GM21515 (cell line): ENCODE measurements around the gene BACH2.
"Not testable (repeated sequence)": the region's sequence is repeated elsewhere in the genome, so short reads cannot be mapped to it uniquely, and the experiment has no call there.

ENCODE experiments used
- ATAC-seq: cut with Tn5 transposase; IDR thresholded peaks from one replicate; pipeline ENCODE4 v1.9.1; 2021; ENCODE audit not compliant: unreplicated experiment

BACH2 gene

DNA sequence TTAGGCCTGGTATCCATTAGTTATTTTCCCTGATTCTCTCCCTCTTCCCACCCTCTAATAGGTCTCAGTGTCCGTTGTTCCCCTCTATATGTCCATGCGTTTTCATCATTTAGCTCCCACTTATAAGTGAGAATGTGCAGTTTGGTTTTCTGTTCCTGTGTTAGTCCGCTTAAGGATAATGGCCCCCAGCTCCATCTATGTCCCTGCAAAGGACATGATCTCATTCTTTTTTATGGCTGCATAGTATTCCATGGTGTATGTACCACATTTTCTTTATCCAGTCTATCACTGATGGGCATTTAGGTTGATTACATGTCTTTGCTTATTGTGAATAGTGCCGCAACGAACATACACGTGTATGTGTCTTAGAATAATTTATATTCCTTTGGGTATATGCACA, 14.4 kb downstream of the BACH2 start:
- ATAC-seq, result not testable (repeated sequence)

DNA sequence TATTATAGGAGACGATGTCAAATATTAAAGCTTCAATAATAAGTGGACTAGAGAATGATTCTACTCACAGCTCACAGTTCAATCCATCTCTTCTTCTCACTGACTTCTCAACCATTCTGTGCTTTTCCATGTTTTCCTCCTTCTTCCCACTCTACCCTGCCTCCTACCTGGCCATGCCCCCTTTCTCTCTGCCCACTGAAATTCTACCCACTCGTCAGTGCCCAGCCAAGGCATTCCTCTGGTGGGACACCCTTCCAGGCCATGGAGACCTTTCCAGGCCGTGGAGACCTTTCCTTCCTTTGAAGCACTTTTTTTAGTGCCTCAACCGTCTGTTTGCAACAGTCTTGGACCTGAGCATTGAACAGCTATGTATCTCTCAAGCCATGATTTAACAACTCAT, 18.5 kb downstream of the BACH2 start:
- ATAC-seq, result no peak

DNA sequence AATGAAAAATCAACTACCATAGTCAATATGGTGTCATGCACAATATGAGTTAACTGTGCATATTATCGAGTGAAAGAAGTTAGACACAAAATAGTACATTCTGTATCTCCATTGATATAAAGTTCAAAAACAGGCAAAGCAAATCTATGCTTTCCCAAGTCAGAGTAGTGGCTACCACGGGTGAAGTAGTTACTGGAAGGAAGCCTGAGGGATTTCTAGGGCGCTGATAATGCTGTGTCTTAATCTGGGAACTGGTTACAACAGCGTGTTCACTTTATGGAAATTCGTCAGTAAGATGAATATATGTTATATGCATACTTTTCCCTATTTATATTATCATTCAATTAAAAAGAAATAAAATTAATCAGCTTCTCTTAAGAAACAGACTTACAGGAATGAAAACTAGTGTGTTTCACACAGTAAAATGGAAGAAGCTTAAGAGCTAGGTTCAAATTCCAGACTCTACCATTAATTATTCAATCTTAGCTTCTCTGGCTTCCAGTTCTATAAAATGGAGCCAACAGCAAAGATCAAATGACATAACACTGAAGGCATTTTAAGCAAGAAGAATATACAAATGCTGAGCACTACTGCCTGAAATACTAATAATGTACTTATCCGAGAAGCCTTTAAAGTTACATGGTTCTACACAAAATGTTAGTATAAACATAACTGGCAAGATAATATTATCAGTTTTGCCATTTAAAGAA, 19.2 kb downstream of the BACH2 start:
- no peak for ATAC-seq

DNA sequence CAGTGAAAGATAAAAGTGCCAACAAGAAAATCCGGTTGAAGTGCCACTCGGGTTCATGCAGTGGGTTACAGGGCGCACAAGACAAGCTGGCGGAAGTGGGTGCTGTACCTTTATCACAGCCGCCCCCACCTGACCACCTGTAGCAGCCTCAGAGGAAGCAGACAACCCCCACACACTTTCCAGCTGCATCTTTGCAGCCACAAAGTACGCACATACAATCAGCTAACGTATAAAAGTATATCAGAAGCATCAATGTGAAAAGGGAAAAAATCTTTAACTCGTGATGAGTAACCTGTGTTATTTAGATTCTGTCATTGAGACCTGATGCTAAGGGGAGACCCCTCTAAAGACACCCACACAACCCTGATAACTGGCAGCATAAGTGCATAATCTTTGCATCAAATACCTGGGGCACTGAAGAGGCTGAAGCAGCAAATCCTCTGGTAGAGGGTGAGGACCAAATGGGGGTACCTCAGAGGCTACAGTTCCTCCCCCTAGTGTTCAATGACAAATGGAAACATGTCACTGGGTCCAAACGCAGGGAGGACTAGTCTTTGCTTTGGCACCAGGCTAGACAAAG, 22.1 kb downstream of the BACH2 start:
- no peak for ATAC-seq

DNA sequence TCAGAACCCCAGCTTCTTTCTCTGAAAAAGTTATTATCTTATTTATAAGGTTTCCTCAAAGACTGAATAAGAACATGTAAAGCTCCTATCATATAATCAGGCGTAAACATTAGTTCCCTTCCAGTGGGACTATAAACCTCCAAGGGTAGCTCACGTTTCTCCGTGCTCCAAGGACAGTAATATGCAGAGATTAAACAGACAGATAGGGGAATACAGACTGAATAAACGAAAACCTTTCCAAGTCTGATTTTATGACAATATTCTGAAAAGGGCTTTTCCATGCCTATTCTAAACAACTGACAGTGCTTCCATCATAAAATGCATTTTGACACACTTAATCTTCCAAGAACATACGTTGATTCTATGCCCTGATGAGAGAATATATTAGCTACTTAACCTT, 22.8 kb downstream of the BACH2 start:
- ATAC-seq, result no peak

DNA sequence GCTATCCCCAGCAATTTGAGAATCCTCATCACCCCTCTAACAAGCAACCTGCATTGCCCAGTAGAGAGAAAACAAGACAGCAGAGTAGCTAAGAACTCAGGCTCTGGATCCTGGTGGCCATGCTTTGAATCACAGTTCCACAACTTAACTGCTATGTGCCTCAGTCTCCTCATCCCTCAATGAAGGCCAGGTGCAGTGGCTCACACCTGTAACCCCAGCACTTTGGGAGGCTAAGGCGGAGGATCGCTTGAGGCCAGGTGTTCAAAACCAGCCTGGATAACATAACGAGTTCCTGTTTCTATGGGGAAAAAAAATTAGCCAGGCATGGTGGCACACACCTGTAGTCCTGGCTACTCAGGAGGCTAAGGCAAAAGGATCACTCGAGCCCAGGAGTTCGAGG, 23.7 kb downstream of the BACH2 start:
- ATAC-seq, result no peak

DNA sequence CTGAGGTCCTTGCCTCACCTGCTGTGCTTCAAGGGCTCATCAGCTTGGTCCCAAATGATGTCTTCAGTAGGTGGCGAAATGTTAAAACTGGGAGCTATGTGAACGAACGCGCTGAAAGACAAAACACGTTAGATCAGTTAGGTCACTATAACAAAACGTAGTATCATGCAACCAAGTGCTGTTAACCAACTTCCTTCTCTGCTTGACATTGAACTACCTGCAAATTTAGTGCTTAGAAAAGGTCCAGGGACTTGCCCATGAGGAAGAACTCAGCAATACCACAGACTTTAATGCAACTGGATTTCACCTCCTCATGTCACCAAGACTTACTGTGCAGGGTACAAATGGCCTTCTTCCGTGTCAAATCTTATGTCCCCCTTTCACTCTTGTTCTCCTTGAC, 24.8 kb downstream of the BACH2 start:
- no peak for ATAC-seq

DNA sequence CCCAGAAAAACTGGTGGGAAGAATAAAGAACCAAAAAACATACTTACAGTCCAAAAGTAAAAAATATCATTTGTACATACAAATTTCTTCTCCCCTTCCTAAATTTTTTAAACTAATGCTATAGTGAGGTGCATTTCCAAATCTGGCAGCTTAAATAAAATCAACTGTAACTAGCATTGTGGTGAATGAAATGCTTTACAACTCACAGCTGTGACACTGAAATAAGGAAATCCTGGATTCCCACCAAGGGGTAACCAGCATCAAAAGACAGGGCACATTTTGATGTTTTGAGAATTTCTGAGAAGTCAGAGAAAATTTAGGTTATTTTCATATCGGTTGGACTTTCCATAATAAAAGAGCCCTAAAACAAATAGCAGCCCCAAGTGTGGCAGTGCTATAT, 27.3 kb downstream of the BACH2 start:
- no peak for ATAC-seq

DNA sequence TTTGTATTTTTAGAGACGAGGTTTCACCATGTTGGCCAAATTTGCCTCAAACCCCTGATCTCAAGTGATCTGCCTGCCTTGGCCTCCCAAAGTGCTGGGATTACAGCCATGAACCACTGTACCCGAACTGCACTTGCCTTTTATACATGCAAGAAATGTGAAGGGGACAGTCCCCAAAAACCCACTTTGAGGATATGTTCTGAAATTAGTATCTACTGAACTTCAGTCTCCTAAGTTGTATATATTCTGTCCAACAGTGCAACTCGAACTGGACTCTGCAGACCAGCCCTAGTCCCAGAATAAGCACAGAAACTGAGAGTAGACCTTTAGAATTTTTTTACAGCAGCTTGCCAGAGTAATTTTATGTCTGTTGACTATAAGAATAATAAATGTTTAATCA, 28.5 kb downstream of the BACH2 start:
- ATAC-seq, result no peak

DNA sequence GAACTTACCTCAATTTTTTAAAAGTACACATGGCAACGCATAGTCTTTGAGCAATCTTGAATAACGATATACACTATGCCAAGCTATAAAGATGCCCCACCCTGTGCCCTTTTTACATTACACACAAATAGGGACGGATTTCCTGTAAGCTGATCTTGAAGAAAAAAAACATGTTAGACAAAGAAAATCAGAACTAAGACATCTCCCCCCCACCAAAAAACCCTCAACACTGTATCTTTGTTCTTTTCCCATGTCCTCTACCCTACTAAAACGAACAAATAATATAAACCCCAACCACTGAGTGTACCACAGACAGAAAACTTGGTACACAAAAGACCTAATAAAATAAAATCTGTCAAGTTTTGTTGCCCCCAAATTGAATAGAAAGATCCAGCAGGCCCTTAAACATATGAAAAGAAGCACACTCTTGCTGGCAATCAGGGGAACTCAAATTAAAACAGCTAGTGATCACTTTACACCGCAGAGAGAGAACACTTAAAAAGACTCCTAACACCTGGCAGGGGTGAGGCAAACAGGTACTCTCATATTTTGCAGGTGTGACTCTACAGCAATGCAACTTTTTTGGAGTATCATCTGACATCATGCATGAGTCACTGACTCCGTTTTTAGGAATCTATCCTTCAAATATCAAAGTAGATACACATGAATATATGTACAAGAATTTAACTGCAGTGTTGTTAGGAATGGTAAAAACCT, 29.6 kb downstream of the BACH2 start:
- no peak for ATAC-seq

DNA sequence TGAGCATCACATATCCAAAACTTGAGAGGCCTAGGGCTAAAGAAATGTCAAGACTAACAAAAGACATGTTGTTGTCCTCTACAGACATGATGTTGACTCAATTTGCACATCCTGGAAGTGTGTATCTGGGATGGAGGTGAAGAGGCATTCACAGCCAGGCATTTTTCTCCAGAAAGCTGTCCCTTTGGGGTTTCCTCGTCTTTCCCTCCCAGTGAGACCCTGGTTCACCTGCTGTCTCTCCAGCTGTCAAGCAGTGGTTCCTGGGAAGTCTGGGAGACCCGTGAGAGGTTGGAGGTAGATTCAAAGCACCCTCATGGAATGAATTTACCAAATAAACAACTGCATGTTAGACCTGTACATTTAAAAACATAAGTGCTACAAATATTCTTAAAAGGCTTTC, 32.1 kb downstream of the BACH2 start:
- no peak for ATAC-seq

DNA sequence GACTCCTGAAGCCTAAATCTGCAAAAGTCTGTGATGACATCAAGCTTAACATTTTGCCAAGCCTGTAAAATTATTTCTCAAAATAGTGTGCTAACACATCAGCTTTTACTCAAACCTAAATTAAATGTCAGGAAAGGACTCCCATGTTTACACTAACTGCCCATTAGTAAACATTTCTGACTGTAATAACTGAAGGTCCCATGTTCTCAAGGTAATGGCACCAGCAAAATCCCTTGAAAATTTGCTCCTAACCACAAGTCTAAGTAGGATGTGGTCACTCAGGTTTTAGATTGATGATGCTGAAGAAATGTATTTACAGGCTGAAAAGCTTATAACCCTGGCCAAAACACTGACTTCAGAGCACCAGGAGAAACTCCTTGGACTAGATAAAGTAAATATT, 33.0 kb downstream of the BACH2 start:
- no peak for ATAC-seq

DNA sequence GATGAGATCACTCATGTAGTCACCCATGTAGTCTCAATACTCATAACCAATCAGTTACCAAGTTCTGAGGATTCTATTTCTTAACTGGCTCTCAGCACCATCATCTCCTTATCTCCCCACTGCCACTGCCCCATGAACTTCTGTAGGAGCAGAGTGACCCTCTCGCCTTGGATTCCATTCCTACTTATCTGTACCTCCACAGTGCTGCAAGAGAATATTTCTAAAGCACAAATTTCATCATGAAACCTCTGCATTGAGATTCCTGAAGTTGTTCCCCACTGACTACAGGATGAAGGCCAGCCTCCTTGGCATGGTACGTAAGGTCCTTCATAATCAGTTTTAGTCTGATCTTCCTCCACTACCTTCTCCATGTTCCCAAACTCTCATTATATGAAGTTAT, 34.8 kb downstream of the BACH2 start:
- no peak for ATAC-seq

DNA sequence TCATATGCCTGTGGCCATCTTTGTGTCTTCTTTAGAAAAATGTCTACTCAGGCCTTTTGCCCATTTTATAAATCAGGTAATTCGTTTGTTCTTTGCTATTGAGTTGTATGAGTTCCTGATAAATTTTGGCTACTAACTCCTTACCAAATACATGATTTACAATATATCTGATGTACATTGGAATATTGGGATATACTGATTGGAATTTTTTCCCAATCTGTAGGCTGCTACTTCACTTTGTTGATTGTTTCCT, 39.2 kb downstream of the BACH2 start:
- ATAC-seq, result no peak

DNA sequence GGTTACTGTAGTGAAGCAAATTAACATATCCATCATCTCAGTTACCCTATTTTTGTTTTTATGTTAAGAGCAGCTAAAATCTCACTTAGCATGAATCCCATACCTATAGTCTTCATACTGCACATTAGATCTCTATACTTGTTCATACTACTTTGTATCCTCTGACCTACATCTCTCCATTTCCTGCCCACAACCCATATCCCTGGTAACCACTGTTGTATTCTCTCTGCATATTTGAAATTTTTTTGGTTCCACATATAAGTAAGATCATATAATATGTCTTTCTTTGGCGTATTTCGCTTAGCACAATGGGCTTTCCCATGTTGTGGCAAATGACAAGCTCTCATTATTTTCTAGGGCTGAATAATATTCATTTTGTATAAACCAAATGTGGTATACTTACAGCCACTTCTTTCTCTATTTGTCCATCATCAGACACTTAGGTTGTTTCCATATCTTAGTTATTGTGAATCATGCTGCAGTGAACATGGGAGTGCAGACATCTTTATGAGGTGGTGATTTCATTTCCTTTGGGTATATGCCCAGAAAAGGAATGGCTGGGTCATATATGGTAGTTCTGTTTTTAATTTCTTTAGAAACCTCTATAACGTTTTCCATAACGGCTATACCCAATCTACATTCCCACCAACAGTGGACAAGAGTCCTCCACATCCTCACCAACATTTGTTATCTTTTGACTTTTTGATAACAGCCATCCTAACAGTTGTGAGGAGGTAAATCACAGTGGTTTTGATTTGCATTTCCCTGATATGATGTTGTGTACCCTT, 39.8 kb downstream of the BACH2 start:
- ATAC-seq, result no peak

DNA sequence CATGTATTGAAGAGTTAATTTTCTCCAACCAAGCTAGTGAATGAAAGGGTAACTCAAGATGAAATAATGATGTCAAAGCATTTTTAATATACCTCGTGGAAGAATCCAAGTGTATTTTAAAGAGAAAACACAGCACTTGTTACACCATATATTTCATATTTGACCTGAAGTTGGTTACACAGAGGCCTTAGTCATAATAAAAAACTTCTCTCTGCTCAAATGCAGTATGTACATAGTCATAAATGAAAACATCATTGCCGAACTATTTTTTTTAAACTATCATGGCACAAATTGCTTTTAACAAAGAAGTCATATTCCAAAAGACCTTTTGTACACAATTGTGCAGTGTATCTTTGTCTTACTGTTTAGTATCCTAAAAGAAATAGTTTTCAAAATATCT, 43.0 kb downstream of the BACH2 start:
- no peak for ATAC-seq

DNA sequence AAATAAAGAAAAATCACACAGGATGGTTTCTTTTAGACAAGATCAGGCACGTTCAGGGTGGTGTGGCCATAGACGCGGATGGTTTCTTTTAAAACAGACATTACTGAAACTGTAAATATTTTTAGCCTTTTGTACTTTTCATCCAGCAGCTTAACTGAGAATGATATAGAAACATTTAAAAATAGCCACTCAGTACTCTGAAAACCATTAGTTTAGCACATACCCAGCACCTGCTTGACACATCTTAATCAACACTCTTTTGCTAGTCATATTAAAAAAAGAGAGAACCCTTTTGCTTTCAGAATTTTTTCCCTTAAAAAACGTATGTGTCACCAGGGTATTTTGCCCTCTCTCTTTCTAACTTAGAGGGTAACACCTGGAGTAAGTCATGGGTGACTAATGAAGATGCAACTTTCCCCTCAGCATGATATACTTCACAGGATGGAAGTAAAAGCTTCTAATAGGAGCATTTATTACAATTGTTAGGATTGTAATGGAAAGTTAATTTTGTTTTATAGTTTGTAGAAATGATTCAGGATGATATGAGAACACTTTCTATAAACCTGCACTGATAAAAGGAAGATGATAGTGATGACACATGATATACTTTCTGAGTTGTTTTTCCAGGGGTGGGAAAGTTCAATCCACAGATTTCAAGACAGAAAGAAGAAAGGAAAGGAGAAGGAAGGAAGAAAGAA, 45.2 kb downstream of the BACH2 start:
- ATAC-seq, result peak; percentile 93

DNA sequence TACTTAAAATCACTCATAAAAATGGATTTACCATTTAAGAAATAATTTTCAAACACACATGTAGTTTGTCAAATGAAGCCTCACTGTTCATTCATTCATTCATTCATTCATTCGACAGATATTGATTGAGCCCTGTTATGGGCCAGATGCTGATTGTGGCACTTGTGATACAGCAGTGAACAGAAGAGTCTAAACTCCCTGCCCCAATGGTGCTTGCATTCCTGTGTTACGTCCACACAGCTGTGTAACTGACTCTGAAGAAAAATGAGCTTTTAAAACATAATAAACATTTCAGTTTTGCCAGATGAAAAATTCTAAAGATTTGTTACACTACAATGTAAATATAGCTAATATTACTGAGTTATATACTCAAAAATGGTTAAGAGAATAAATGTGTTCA, 46.2 kb downstream of the BACH2 start:
- ATAC-seq, result no peak

DNA sequence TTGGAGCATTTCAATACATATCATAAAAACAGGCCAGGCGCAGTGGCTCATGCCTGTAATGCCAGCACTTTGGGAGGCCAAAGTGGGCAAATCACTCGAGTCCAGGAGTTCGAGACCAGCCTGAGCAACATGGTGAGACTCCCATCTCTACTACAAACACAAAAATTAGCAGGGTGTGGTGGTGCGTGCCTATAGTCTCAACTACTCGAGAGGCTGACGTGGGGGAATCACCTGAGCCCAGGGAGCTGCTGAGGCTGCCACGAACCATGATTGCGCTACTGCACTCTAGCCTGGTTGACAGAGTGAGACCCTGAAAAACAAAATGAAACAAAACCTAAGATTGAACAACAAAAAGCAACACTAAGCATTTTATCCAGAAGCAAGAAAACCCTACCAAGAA, 47.2 kb downstream of the BACH2 start:
- ATAC-seq, result no peak

DNA sequence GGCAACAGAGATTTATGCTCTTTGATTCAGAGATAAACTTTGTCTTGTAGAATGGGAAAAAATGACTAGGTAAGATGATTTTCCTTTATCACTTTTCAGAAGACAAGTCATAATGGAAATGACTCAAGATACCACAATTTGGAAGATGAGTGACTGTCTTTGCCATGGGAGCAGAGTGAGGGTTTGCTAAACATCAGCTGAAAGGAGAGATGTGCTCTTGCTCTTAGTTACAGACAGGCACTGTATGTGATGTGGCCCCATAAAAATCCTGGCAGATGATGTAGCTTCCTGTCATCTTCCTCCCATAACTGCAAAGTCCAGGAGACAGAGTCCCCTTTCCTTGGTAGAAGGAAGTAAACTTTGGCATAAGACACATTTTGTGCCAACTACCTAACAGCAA, 47.6 kb downstream of the BACH2 start:
- no peak for ATAC-seq

DNA sequence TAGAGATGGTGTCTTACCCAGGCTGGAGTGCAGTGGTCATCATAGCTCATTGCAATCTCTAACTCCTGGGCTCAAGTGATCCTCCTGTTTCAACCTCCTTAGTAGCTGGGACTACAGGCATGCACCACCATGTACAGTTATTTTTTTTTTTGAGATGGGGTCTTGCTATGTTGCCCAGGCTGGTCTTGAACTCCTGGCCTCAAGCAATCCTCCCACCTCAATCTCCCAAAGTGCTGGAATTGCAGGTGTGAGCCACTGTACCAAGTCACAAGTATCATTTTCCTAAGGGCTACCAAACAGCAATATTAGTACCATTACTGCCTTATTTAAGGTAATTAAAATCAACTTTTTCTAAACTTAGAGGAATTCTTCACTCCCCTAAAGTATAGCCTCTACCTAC, 49.4 kb downstream of the BACH2 start:
- ATAC-seq, result no peak
